Skeletal muscle cell (primary cell): ENCODE measurements around the gene MAD1L1.

Experiments
- DNase-seq: peaks from one replicate; pipeline ENCODE4 v3.0.0-alpha.2; 2010; ENCODE audit warnings: low read depth
- H3K4me3 ChIP-seq: 2 replicates; pipeline ENCODE4 v1.5.1; 2011; ENCODE audit warnings: low read depth, mild to moderate bottlenecking, control low read depth, low read length, moderate library complexity

Gene MAD1L1

GRCh38 chr7:1947586-1948217 is 285.0 kb downstream of the MAD1L1 start:
- no peak for DNase-seq
- no peak overlapping the region for H3K4me3 ChIP-seq

- no peak for DNase-seq
Observed at GRCh38 chr7:1946773-1947450, 285.8 kb downstream of the MAD1L1 start.

GRCh38 chr7:1946025-1946772 is 286.5 kb downstream of the MAD1L1 start:
- no peak overlapping the region for H3K4me3 ChIP-seq
- no peak for DNase-seq

More at GRCh38 chr7:1946773-1947450, 285.8 kb downstream of the MAD1L1 start:
- H3K4me3 ChIP-seq = no peak overlapping the region

GRCh38 chr7:1945558-1945957 is 287.2 kb downstream of the MAD1L1 start:
- DNase-seq = no peak

GRCh38 chr7:1944619-1945210 is 288.0 kb downstream of the MAD1L1 start:
- H3K4me3 ChIP-seq = no peak overlapping the region
- no peak for DNase-seq

More at GRCh38 chr7:1945558-1945957, 287.2 kb downstream of the MAD1L1 start:
- no peak overlapping the region for H3K4me3 ChIP-seq

GRCh38 chr7:1943933-1944618 is 288.7 kb downstream of the MAD1L1 start:
- H3K4me3 ChIP-seq = no peak overlapping the region
- no peak for DNase-seq

- no peak for DNase-seq
- H3K4me3 ChIP-seq = no peak overlapping the region
Observed at GRCh38 chr7:1943326-1943725, 289.4 kb downstream of the MAD1L1 start.

- no peak overlapping the region for H3K4me3 ChIP-seq
Observed at GRCh38 chr7:1942941-1943289, 289.8 kb downstream of the MAD1L1 start.

GRCh38 chr7:1942243-1942940 is 290.4 kb downstream of the MAD1L1 start:
- DNase-seq = no peak
- H3K4me3 ChIP-seq = no peak overlapping the region

More at GRCh38 chr7:1942941-1943289, 289.8 kb downstream of the MAD1L1 start:
- no peak for DNase-seq

GRCh38 chr7:1941464-1942242 is 291.1 kb downstream of the MAD1L1 start:
- no peak for DNase-seq

GRCh38 chr7:1940863-1941262 is 291.9 kb downstream of the MAD1L1 start:
- no peak for DNase-seq
- no peak overlapping the region for H3K4me3 ChIP-seq

More at GRCh38 chr7:1941464-1942242, 291.1 kb downstream of the MAD1L1 start:
- no peak overlapping the region for H3K4me3 ChIP-seq

- no peak overlapping the region for H3K4me3 ChIP-seq
Observed at GRCh38 chr7:1940402-1940786, 292.4 kb downstream of the MAD1L1 start.

GRCh38 chr7:1939434-1940401 is 293.0 kb downstream of the MAD1L1 start:
- no peak overlapping the region for H3K4me3 ChIP-seq
- DNase-seq = no peak

More at GRCh38 chr7:1940402-1940786, 292.4 kb downstream of the MAD1L1 start:
- no peak for DNase-seq

- no peak for DNase-seq
- H3K4me3 ChIP-seq = no peak overlapping the region
Observed at GRCh38 chr7:1938788-1939433, 293.8 kb downstream of the MAD1L1 start.

GRCh38 chr7:1937252-1937605 is 295.5 kb downstream of the MAD1L1 start:
- H3K4me3 ChIP-seq = no peak overlapping the region
- DNase-seq = no peak

- DNase-seq = no peak
- H3K4me3 ChIP-seq = no peak overlapping the region
Observed at GRCh38 chr7:1936531-1937251, 296.1 kb downstream of the MAD1L1 start.
